ENCODE data around the gene MICU2.

Gene MICU2

DNA sequence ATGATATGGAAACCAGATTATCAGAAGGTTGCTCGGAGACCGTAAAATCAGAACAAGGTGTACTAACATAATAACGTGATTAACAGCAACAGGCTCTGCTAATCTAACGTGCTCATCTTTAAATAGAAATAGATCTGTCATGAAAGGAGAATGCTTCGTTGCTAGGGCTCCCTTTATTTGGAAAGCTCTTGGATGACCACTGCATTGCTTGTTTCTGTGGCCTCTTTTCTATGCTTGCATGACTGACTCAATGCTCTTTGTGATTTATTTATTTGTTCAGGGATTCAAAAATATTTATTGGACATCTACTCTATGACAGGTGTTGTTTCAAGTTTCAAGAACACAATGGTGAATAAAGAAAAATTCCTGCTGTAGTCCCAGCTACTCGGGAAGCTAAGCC is 122.6 kb downstream of the MICU2 start:
- no peak for DNase-seq (ENCODE audit: low spot score)

DNA sequence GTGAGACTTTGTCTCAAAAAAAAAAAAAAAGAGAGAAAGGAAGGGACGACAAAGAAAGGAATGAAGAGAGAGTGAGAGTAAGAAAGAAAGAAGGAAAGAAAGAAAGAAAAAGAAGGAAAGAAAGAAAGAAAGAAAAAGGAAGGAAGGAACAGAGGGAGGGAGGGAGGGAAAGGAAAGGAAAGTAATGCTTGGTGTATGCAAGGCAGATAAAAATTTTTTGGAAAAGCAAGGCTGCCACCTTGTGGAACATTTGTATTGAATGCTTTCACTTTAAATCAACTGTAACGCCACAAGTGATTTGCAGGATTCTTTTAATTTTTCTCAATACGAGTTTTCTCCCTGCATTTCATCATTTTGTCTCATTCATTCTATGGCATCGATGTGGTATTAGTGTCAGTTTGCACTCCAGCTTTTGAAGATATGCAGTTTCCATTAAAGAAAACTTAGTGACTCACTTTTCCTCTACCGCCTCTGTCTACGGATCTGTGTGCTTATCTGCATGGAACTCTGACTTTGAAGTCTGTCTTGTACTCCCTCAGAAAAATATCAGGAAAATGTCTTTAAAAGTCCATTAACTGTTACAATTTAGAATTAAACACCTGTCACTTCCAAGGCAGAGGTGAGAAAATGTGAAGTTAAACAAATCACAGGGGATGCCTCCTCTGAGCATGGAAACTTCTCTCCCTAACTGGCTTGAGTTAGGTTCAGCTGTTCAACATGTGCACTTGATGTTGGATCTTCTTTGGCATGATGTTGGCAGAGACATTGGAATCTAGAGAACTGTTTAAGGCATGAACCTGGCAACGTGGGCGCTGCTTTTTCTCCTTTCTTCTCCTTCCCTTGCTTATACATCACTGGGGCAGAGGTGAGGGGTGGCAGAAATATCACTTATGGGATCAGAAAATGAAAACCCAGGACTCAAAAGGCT is 124.8 kb downstream of the MICU2 start:
- DNase-seq (ENCODE audit: low spot score), result peak; percentile 86

DNA sequence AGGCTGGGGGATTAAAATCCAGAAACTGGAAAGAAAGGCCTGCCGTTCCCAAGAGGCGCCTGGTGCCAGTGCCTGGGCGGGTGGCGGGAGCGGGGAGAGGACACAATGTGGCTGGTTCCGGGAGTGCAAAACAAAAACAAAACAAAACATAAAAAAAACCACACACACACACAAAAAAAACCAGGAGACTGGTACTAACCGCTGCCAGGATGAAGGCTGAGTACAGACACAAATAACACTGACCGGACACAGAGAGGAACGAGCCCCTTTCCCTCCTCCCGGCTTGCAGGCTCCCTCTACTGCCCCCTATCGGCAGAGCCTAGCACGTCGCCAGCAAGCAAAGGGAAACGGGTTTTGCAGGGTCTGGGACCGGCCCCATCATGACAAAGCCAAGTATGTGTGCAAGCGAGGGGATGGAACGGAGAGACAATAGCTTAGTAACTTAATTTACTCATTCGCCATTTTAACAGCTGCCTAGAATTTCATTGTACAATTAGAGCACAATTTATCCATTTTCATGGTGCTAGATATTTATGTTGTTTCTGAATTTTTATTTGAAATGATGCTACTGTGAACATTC is 127.0 kb downstream of the MICU2 start:
- DNase-seq (ENCODE audit: low spot score), result peak; percentile 86

- no peak for DNase-seq (ENCODE audit: low spot score)
Observed at GRCh38 chr13:21475115-21475514, 128.9 kb downstream of the MICU2 start.

DNA sequence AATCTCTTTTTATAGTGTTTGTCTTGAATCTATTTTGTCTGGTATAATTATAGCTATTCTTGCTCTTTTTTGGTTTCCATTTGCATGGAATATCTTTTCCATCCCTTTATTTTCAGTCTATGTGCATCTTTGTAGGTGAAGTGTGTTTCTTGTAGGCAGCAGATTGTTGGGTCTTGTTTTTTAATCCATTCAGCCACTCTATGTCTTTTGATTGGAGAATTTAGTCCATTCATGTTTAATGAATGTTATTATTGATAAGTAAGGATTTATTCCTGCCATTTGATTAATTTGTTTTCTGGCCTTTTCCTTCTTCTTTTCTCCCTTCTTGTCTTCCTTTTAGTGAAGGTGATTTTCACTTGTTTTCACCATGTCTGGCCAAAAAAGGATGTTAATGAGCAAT is 133.2 kb downstream of the MICU2 start:
- no peak for DNase-seq (ENCODE audit: low spot score)

DNA sequence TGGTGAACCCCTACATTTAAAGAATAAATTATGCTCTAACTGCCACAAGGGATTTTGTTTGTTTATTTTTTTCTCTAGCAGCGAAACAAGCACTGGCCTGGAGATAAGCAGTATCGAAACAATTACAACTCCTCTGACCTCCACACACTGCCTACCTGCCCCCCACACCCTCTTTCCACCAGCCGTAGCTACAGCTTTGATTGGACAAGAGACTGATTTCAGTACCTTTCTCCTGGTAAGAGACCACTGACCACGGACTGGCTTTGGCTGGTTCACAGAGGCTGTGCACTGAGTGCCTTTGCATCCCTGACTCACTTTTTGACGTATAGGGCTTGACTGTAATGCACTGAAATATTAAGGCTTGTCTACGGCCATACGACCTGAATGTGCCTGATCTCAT is 137.4 kb downstream of the MICU2 start:
- no peak for DNase-seq (ENCODE audit: low spot score)

DNA sequence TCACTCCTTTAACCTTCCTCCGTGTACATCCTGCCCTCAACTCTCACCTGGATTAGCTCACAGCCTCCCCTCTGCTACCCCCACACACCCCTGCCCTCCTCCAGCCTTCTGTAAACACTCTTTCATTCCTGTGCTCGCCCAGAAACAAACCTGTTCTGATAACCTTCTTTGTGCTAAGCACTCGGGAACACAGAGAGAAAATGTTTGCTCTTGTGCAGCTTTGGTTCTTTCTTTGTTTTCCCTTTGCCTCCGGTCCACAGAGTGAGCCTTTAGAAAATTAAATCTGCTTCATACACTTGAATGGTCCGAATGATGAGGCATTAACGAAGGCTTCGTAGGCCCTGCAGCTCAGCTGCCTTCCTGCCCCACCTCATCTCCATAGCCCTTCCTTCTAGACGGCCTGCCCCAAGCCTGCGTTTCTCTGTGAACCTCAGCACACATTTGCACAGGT is 138.2 kb downstream of the MICU2 start:
- no peak for DNase-seq (ENCODE audit: low spot score)

GRCh38 chr13:21463424-21463823 is 140.5 kb downstream of the MICU2 start:
- DNase-seq (ENCODE audit: low spot score), result no peak

DNA sequence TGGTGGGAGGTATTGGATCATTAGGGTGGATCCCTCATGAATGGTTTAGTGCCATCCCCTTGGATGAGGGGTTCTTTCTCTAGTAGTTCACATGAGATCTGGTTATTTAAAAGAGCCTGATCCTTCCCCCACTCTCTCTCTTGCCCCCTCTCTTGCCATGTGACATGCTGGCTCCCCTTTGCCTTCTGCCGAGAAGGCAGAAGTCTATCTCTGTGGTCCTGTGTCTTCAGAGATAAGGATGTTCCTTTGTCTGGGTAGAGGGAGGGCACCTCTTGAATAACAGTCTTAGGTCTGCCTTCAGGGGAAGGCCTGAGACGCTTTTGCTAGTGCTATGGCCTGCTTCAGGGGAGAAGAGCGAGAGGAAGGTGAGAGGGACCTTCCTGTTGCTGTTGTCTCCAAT is 142.8 kb downstream of the MICU2 start:
- DNase-seq (ENCODE audit: low spot score), result no peak

DNA sequence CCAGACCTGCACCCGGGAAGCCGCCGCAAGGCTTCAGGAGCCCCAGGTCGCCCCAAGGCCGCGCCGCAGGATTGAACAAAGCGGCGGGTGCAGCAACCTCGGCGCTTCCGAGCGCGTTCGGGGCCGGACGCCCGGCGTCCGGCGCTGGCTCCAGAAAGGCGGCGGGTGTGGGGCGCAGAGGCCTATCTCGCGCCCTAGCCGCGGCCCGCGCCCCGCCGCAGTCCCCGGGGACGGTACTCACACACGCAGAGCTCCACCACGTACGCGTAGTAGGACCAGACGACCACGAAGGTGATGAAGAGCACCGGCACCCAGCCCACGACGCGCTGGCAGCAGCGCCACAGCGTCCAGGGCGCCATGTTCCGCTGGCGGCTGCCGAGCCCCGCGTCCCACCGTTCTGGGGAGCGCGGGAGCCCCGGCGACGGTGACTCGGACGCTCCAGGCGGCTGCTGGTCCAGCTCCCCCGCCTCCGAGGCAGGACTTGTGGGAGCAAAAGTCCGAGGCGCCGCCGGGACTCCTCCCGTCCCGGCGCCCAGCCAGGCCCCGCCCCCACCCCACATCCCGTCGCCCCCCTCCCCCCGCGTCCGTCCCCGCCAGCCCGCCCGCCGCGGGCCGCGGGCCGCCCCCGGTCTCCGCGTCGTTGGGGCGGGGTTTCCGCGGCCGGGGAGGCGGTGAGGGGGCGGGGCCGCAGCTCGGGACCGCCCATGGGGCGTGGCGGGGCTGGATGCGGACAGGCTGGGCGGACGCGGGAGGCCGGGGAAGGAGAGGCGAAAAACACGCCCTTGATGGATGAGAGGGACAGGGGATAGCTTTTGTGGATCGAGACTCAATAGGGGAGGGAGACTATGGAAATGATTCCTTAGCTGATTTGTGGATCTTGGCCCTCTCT is 144.9 kb downstream of the MICU2 start, which contains the start of gene ZDHHC20:
TSS of gene ZDHHC20 (minus strand) at position 491 of the 889 bp plus-strand sequence. CDS start at position 359, 132 bp downstream.
- peak; percentile 90 for DNase-seq (ENCODE audit: low spot score)

- DNase-seq (ENCODE audit: low spot score), result peak; percentile 28
Observed at GRCh38 chr13:21458451-21458812, 145.5 kb downstream of the MICU2 start.

DNA sequence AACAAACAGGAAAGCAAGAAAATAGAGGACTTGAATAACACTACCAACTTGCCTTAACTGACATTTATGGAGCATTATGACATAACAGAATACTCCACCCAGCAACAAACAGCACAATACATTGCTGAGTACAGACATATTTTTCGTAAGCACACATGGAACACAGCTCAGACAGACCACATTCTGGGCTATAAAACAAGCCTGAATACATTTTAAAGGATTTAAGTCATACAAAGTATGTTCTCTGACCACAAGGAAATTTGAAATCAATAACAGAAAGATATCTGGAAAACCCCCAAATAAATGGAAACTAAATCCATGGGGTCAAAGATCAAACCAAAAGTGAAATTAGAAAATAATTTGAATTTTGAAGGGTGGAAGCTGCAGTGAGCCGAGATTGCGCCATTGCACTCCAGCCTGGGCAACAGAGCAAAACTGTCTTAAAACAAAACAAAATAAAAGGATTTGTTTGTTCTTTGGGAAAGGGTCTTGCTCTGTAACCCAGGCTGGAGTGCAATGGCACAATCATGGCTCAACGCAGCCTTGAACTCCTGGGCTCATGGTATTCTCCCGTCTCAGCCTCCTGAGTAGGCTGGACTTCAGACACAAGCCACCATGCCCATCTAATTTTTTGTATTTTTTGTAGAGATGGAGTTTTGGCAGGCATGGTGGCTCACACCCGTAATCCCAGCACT is 150.4 kb downstream of the MICU2 start:
- no peak for DNase-seq (ENCODE audit: low spot score)

DNA sequence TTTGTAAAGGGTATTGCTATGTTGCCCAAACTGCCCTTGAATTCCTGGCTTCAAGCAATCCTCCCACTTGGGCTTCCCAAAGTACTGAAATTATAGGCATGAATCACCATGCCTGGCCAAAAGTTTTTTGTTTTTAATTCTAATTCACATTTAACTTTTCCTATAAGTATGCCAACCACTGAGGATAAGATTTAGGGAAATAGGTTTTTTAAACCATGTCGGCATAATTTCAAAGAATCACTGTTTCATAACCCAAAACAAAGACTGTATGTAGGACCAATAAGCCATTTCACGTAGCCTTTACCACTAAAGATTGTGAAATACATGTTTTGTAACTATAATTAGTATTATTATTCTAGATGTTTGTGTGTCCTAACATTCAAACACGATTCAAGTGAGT is 153.0 kb downstream of the MICU2 start:
- no peak for DNase-seq (ENCODE audit: low spot score)

- no peak for DNase-seq (ENCODE audit: low spot score)
Observed at GRCh38 chr13:21446656-21447055, 157.3 kb downstream of the MICU2 start.

- no peak for DNase-seq (ENCODE audit: low spot score)
Observed at GRCh38 chr13:21445759-21446158, 158.2 kb downstream of the MICU2 start.

GRCh38 chr13:21443171-21443570 is 160.8 kb downstream of the MICU2 start:
- DNase-seq (ENCODE audit: low spot score), result no peak

Measured in hematopoietic multipotent progenitor cell treated with erythropoietin and hydrocortisone succinate and interleukin-3 and kit ligand, for 15 days (in vitro differentiated cells).